HepG2 (cell line): ENCODE data around the gene MRFAP1. TPM values are rescaled to one million over a fixed set of nuclear protein-coding genes. Genes with fewer than 3 reads are reported as not detected.
A peak's percentile ranks its signal among the peaks of the same experiment; 100 is the strongest.

Experiments used
- ATAC-seq: fragments of 200-7000 bp; cut with Tn5 transposase; 3 replicates; pipeline ENCODE4 v1.9.1; 2020; ENCODE audit warnings: mild to moderate bottlenecking, moderate library complexity
- BruUV-seq: library from RNA; stranded (reverse); fragments of 400-500 nt; replicated peaks from 2 replicates; lab custom pipeline; 2021; lab: Mats Ljungman, UMichigan
- CTCF ChIA-PET: fragments of 300-600 bp; formaldehyde crosslinking; extraction: SDS; loops from one replicate; lab custom pipeline; 2021; ENCODE audit warnings: low total read pairs, inconsistent platforms, low intra/inter-chr PET ratio; lab: Yijun Ruan, JAX
- POLR2A ChIA-PET: fragments of 350-600 bp; sonication (Branson Sonifier 250); formaldehyde crosslinking; loops from one replicate; lab custom pipeline; 2020; ENCODE audit warnings: antibody characterized with exemption, inconsistent platforms; lab: Yijun Ruan, JAX
- DNase-seq: peaks from one replicate; pipeline ENCODE4 v3.0.0-alpha.2; 2015; ENCODE audit warnings: low spot score
- FAIRE-seq: peaks from 3 replicates; lab custom pipeline; 2011; peaks lifted over from hg19 to GRCh38; lab: Jason Lieb, UNC
- H2AFZ ChIP-seq: one replicate; pipeline ENCODE4 v1.6.1; 2011; ENCODE audit warnings: low read length, inconsistent platforms
- H3K27ac ChIP-seq: fragments of 300-600 bp; 3 replicates; pipeline ENCODE4 v1.8.0; 2011; ENCODE audit warnings: mixed run types, mild to moderate bottlenecking, mixed read lengths, low read length, inconsistent platforms; ENCODE audit not compliant: insufficient read depth; ENCODE audit errors: extremely low read length
- H3K27me3 ChIP-seq, 2 experiments: fragments of 200-600 bp in 1 of 2; 2 replicates in 1 of 2; 3 replicates in 1 of 2; pipeline versions ENCODE4 v1.6.0 to v1.8.0; 2011; ENCODE audit warnings: low read length in 2 of 2, mild to moderate bottlenecking in 2 of 2, moderate library complexity in 2 of 2, inconsistent platforms in 1 of 2; ENCODE audit not compliant: insufficient read depth in 2 of 2, control insufficient read depth in 1 of 2
- H3K36me3 ChIP-seq, 2 experiments: fragments of 200-600 bp in 1 of 2; replicated peaks in 1 of 2; 2 replicates in 1 of 2; 3 replicates in 1 of 2; pipeline versions ENCODE4 v1.5.1 to v1.8.0; 2011; ENCODE audit warnings: low read length in 2 of 2, inconsistent platforms in 1 of 2; ENCODE audit not compliant: insufficient read depth in 2 of 2, control insufficient read depth in 1 of 2
- H3K4me1 ChIP-seq: 2 replicates; pipeline ENCODE4 v1.5.1; 2012; ENCODE audit warnings: low read length, inconsistent platforms; ENCODE audit not compliant: insufficient read depth
- H3K4me2 ChIP-seq: 2 replicates; pipeline ENCODE4 v1.6.0; 2011; ENCODE audit warnings: low read depth, low read length, inconsistent platforms
- H3K4me3 ChIP-seq, 3 experiments: fragments of 200-600 bp in 1 of 3; sonication (generic), shearing (Covaris generic) in 1 of 3; replicated peaks in 1 of 3; 2 replicates each; pipeline ENCODE4 v1.5.1; 2011 to 2016; ENCODE audit warnings: low read length in 3 of 3, inconsistent platforms in 2 of 3, low read depth in 2 of 3, mild to moderate bottlenecking in 2 of 3, control low read depth in 1 of 3, mixed read lengths in 1 of 3; ENCODE audit not compliant: insufficient read depth in 1 of 3
- H3K79me2 ChIP-seq: one replicate; pipeline ENCODE4 v1.6.1; 2011; ENCODE audit warnings: low read length, inconsistent platforms; ENCODE audit not compliant: insufficient read depth
- H3K9ac ChIP-seq: 2 replicates; pipeline ENCODE4 v1.6.0; 2011; ENCODE audit warnings: mild to moderate bottlenecking, low read depth, low read length, inconsistent platforms; ENCODE audit not compliant: insufficient read depth
- H3K9me3 ChIP-seq: 2 replicates; pipeline ENCODE4 v1.5.1; 2012; ENCODE audit warnings: mild to moderate bottlenecking, low read length
- H4K20me1 ChIP-seq: 2 replicates; pipeline ENCODE4 v1.6.0; 2011; ENCODE audit warnings: inconsistent platforms, mild to moderate bottlenecking, low read length, moderate library complexity; ENCODE audit not compliant: insufficient read depth
- CREBL2 ChIP-seq: sonication (generic); formaldehyde crosslinking; IDR thresholded peaks from 2 replicates; pipeline ENCODE4 v1.8.1; 2023; ENCODE audit warnings: missing genetic modification reagents, mild to moderate bottlenecking, borderline replicate concordance
- KDM5A ChIP-seq: fragments of 200-600 bp; sonication (generic); IDR thresholded peaks from 2 replicates; pipeline ENCODE4 v1.7.0; 2018; ENCODE audit warnings: antibody characterized with exemption, mild to moderate bottlenecking, low read length, borderline replicate concordance
- PRDM10 ChIP-seq: sonication (generic); formaldehyde crosslinking; IDR thresholded peaks from 2 replicates; pipeline ENCODE4 v1.4.0; 2020; ENCODE audit warnings: low read depth, missing genetic modification reagents
- REL ChIP-seq: sonication (generic); formaldehyde crosslinking; conservative IDR thresholded peaks from 2 replicates; pipeline ENCODE4 v1.8.0; 2022; ENCODE audit warnings: mild to moderate bottlenecking, missing genetic modification reagents, moderate library complexity
- SIN3A ChIP-seq: IDR thresholded peaks from 2 replicates; pipeline ENCODE4 v1.6.1; 2011; ENCODE audit warnings: low read depth, mild to moderate bottlenecking, control low read depth, low read length, borderline replicate concordance
- STAG1 ChIP-seq: sonication (generic); formaldehyde crosslinking; IDR thresholded peaks from 2 replicates; pipeline ENCODE4 v1.4.0; 2020; ENCODE audit warnings: missing genetic modification reagents
- TGIF2 ChIP-seq: IDR thresholded peaks from 2 replicates; pipeline ENCODE4 v1.6.1; 2016; ENCODE audit warnings: control low read depth, missing compliant biosample characterization
- ZNF207 ChIP-seq: fragments of 450-650 bp; IDR thresholded peaks from 2 replicates; pipeline ENCODE4 v1.6.1; 2016; ENCODE audit warnings: antibody characterized with exemption, borderline replicate concordance
- ZNF629 ChIP-seq: sonication (generic); formaldehyde crosslinking; conservative IDR thresholded peaks from 2 replicates; pipeline ENCODE4 v1.5.0; 2020; ENCODE audit warnings: missing genetic modification reagents
- ZSCAN9 ChIP-seq: IDR thresholded peaks from 2 replicates; pipeline ENCODE4 v1.6.1; 2016; ENCODE audit warnings: borderline replicate concordance
- WGBS: methylation state at CpG from one replicate; pipeline ENCODE4 v1.1.6; 2017; ENCODE audit warnings: low lambda C conversion rate; 5-methylcytosine and 5-hydroxymethylcytosine counted together
- in situ Hi-C: cut with HindIII; loops from 2 replicates; pipeline ENCODE4 v1.10.0; 2017; ENCODE audit warnings: low pct_unique_long_range_greater_than_20kb; ENCODE audit not compliant: extremely low pct_ligation_motif_present
- intact Hi-C: fragments of 100-400 bp; cut with micrococcal nuclease; formaldehyde crosslinking; loops from one replicate; pipeline ENCODE4 v1.10.0; 2022; ENCODE audit not compliant: unreplicated experiment
- polyA plus RNA-seq, 8 experiments: library from polyadenylated mRNA; depleted of rRNA in 3 of 8; stranded (reverse) in 7 of 8; unstranded in 1 of 8; fragments of >200 nt; fragmentation: Illumina TruSeq in 4 of 8; extraction: Trizol in 4 of 8; gene quantifications; 2 replicates each; pipeline versions ENCODE4 v1.2.1 to v1.2.3, GENCODE V29; 2011 to 2016; ENCODE audit warnings: low read depth in 4 of 8, missing spikeins in 1 of 8, mixed read lengths in 1 of 8; ENCODE audit not compliant: insufficient read depth in 1 of 8
- total RNA-seq, 5 experiments: library from RNA; depleted of rRNA; stranded (reverse); fragments of >200 nt; fragmentation: Illumina TruSeq; extraction: Trizol; gene quantifications; 2 replicates each; pipeline ENCODE4 v1.2.3, GENCODE V29; 2016; ENCODE audit warnings: low read depth in 1 of 5
- TF ChIP-seq, protein P1 (sequence below): IDR thresholded peaks from 2 replicates; pipeline ENCODE4 v1.6.1; 2012; ENCODE audit warnings: low read length, improper control_type of control experiment
- TF ChIP-seq, protein P2 (sequence below): fragments of 450-650 bp; IDR thresholded peaks from 2 replicates; pipeline ENCODE4 v1.6.1; 2017

MRFAP1 gene
- total and polyA plus RNA-seq, 2 of the 13 experiments (the other 11 are each of a cell fraction or from before 2014, with no cell fraction given): 112 to 158 TPM

DNA sequence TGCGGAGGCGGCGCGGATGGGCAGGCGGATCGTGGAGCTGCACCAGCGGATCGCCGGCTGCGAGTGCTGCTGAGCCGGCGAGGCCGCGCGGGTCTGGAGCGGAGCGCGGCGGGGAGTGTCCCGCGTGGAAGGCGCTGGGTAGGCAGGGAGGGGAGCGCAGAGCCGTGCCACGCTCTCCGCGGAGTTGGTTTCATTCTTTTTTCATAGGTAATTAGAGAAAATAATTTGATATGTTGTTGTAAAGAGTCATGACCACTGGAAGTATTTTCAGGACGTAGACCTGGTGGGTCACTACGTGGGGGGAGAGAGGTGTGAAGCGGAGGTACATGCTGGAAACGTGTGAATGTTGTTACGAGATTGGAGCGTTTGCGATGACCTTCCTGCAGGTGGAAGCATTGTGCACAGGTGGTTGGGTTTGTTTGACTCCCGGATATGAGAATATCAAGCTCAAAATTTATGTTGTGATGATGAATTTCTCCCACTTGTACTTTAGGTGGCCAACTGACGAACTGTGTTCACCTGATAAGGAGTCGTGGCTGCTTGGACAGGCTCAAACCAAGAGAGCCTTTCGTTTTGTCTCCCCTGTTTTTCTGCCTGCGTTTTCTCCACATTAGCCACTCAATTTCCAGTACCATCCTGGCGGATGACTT is 34.1 kb downstream of the MRFAP1 start:
- H3K4me3 ChIP-seq: peak overlapping the region; percentile 61 to 78 (median 68)
- POLR2A ChIA-PET: interaction anchor here (0.6 to 7.2 kb wide), 11 partner anchors 15 to 312 kb away, joined by 3 to 122 read pairs (median 7); partner anchors contain the start of genes MRFAP1, MRFAP1L1 and S100P
- peaks cover 14% of the 10 kb centered on the region for H4K20me1 ChIP-seq
- H3K9ac ChIP-seq: peak overlapping the region; percentile 75
- H3K27ac ChIP-seq: peak overlapping the region; percentile 91
- no peak overlapping the region for H2AFZ ChIP-seq
- CTCF ChIA-PET: interaction anchor here (1.6 to 3.0 kb wide), 2 partner anchors 14 to 16 kb away, joined by 4 to 10 read pairs; no protein-coding TSS in a partner anchor
- H3K4me1 ChIP-seq: peaks cover 47% of the 10 kb centered on the region
- FAIRE-seq (peak; percentile 89), DNase-seq (peak; percentile 60), ATAC-seq (peak; percentile 12; the same call in 2 of the 3 replicates)
- in situ Hi-C loops: no loop called here
- BruUV-seq: no TSS peak
- 5% methylated on average over 24 of the region's 40 CpGs for WGBS
- peaks cover 0 to 13% of the 10 kb centered on the region in 2 experiments; a peak in 3 of 5 replicates for H3K36me3 ChIP-seq
- H3K9me3 ChIP-seq: no peaks in the 10 kb centered on the region
- H3K79me2 ChIP-seq: peaks cover 33% of the 10 kb centered on the region
- no peaks in the 10 kb centered on the region for H3K27me3 ChIP-seq
- H3K4me2 ChIP-seq: peak overlapping the region; percentile 91
- intact Hi-C loops: loop anchor here (2.0 kb wide), 1 partner anchor 14 kb away; no protein-coding TSS in a partner anchor
- TF ChIP-seq CREBL2 (CRISPR knock-in tag) (no peak), TGIF2 (CRISPR knock-in tag) (0 out of 2 replicates have a peak, but pooled peaks have one; percentile 36), ZNF629 (CRISPR knock-in tag) (no peak), REL (CRISPR knock-in tag) (no peak; the same call in none of the 2 replicates), STAG1 (peak; percentile 41), KDM5A (peak; percentile 58), SIN3A (peak; percentile 43; the same call in 1 of the 2 replicates), PRDM10 (CRISPR knock-in tag) (no peak), ZSCAN9 (peak; percentile 58; the same call in 1 of the 2 replicates), ZNF207 (no peak)
- TF ChIP-seq, protein P1, sequence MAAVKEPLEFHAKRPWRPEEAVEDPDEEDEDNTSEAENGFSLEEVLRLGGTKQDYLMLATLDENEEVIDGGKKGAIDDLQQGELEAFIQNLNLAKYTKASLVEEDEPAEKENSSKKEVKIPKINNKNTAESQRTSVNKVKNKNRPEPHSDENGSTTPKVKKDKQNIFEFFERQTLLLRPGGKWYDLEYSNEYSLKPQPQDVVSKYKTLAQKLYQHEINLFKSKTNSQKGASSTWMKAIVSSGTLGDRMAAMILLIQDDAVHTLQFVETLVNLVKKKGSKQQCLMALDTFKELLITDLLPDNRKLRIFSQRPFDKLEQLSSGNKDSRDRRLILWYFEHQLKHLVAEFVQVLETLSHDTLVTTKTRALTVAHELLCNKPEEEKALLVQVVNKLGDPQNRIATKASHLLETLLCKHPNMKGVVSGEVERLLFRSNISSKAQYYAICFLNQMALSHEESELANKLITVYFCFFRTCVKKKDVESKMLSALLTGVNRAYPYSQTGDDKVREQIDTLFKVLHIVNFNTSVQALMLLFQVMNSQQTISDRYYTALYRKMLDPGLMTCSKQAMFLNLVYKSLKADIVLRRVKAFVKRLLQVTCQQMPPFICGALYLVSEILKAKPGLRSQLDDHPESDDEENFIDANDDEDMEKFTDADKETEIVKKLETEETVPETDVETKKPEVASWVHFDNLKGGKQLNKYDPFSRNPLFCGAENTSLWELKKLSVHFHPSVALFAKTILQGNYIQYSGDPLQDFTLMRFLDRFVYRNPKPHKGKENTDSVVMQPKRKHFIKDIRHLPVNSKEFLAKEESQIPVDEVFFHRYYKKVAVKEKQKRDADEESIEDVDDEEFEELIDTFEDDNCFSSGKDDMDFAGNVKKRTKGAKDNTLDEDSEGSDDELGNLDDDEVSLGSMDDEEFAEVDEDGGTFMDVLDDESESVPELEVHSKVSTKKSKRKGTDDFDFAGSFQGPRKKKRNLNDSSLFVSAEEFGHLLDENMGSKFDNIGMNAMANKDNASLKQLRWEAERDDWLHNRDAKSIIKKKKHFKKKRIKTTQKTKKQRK: no peak
- TF ChIP-seq, protein P2, sequence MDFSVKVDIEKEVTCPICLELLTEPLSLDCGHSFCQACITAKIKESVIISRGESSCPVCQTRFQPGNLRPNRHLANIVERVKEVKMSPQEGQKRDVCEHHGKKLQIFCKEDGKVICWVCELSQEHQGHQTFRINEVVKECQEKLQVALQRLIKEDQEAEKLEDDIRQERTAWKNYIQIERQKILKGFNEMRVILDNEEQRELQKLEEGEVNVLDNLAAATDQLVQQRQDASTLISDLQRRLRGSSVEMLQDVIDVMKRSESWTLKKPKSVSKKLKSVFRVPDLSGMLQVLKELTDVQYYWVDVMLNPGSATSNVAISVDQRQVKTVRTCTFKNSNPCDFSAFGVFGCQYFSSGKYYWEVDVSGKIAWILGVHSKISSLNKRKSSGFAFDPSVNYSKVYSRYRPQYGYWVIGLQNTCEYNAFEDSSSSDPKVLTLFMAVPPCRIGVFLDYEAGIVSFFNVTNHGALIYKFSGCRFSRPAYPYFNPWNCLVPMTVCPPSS: no peak
